NB4 (cell line): ENCODE results near the gene APOC4.

ENCODE experiments used
- DNase-seq: peaks from one replicate; pipeline ENCODE4 v3.0.0; 2010; ENCODE audit warnings: low read depth
- H3K4me3 ChIP-seq: one replicate; pipeline ENCODE4 v1.5.1; 2011; ENCODE audit warnings: mild to moderate bottlenecking, low read depth, low read length, moderate library complexity
- CTCF ChIP-seq: IDR thresholded peaks from one replicate; pipeline ENCODE4 v1.5.1; 2012; ENCODE audit warnings: low read depth, low read length
- MAX ChIP-seq: IDR thresholded peaks from 2 replicates; pipeline ENCODE4 v1.6.1; 2011; ENCODE audit warnings: low read depth, low read length
- MYC ChIP-seq: IDR thresholded peaks from 2 replicates; pipeline ENCODE4 v1.6.1; 2011; ENCODE audit warnings: low read depth, low read length
- POLR2A ChIP-seq: IDR thresholded peaks from 2 replicates; pipeline ENCODE4 v1.6.1; 2011; ENCODE audit warnings: mild to moderate bottlenecking; ENCODE audit not compliant: insufficient read length; ENCODE audit errors: extremely low read depth

Gene APOC4

GRCh38 chr19:44900328-44901244 lies 41.5 kb upstream of the APOC4 start:
- TF ChIP-seq MAX (no peak), POLR2A (no peak), MYC (no peak), CTCF (no peak)
- no peak overlapping the region for H3K4me3 ChIP-seq
- DNase-seq: no peak

- H3K4me3 ChIP-seq: no peak overlapping the region
- no peak for TF ChIP-seq POLR2A
- TF ChIP-seq MAX: no peak
- no peak for TF ChIP-seq MYC
- no peak for TF ChIP-seq CTCF
- no peak for DNase-seq
Measured at GRCh38 chr19:44903216-44903601, 38.8 kb upstream of the APOC4 start.

- peak; percentile 74 for DNase-seq
- TF ChIP-seq CTCF (peak; percentile 65), MYC (no peak), POLR2A (peak; percentile 12)
Measured at GRCh38 chr19:44903602-44904425, 38.2 kb upstream of the APOC4 start.

GRCh38 chr19:44904426-44904994 lies 37.5 kb upstream of the APOC4 start:
- H3K4me3 ChIP-seq: no peak overlapping the region
- DNase-seq: peak; percentile 34
- no peak for TF ChIP-seq MYC
- TF ChIP-seq POLR2A: no peak
- TF ChIP-seq CTCF: no peak
- TF ChIP-seq MAX: no peak

More at GRCh38 chr19:44903602-44904425, 38.2 kb upstream of the APOC4 start:
- no peak overlapping the region for H3K4me3 ChIP-seq

GRCh38 chr19:44905437-44906160 lies 36.4 kb upstream of the APOC4 start, which contains the start of gene APOE:
APOE (plus strand) TSS chr19:44905796; CDS start chr19:44906625, 829 bp downstream.
- H3K4me3 ChIP-seq: no peak within 1 kb of the TSS
- no peak for DNase-seq
- TF ChIP-seq POLR2A: no peak
- TF ChIP-seq MYC: no peak
- no peak for TF ChIP-seq CTCF
- TF ChIP-seq MAX: no peak
